ENCODE results near the gene USP25. TPM values are rescaled to one million over a fixed set of nuclear protein-coding genes. Genes with fewer than 3 reads are reported as not detected.
A peak's percentile ranks its signal among the peaks of the same experiment; 100 is the strongest.

USP25 gene
- total and polyA plus RNA-seq, 2 experiments from 2014 or later: 11.8 to 49.2 TPM

- no peaks in the 10 kb centered on the region for H3K27me3 ChIP-seq (ENCODE audit: insufficient read depth)
- H3K9me2 ChIP-seq (ENCODE audit: insufficient read depth): no peaks in the 10 kb centered on the region
- H3K4me3 Mint-ChIP-seq: no peak overlapping the region
- no peak overlapping the region for H3K27ac ChIP-seq (ENCODE audit: low read depth)
- H4K20me1 ChIP-seq (replicated peaks; ENCODE audit: insufficient read depth): peaks cover 13% of the 10 kb centered on the region; the same call in 1 of the 2 replicates
- no peak overlapping the region for H3K4me3 ChIP-seq
- ATAC-seq (no peak), DNase-seq (ENCODE audit: low spot score) (no peak)
- peaks cover 45% of the 10 kb centered on the region for H3K4me1 ChIP-seq (ENCODE audit: insufficient read depth)
- H2AFZ ChIP-seq: no peak overlapping the region
- H3K36me3 Mint-ChIP-seq (ENCODE audit: low read depth): peaks cover 27% of the 10 kb centered on the region
- no peak for TF ChIP-seq NANOG (IDR thresholded peaks at IDR 0.05; ENCODE audit: borderline replicate concordance)
- TF ChIP-seq ZNF331 (CRISPR knock-in tag; IDR thresholded peaks at IDR 0.05; ENCODE audit: low read depth): no peak
- no peak for TF ChIP-seq ZNF114 (CRISPR knock-in tag; IDR thresholded peaks at IDR 0.05)
- no peak for TF ChIP-seq REST (IDR thresholded peaks at IDR 0.05; ENCODE audit: unreplicated experiment)
- TF ChIP-seq ETS1 (IDR thresholded peaks at IDR 0.05): no peak
- no peak for TF ChIP-seq EZH2phosphoT487 (IDR thresholded peaks at IDR 0.05; ENCODE audit: unreplicated experiment)
- TF ChIP-seq CTCF (conservative IDR thresholded peaks at IDR 0.05; ENCODE audit: low read depth in 2 of 2): no peak
- TF ChIP-seq EZH2 (IDR thresholded peaks at IDR 0.05; ENCODE audit: low read depth, unreplicated experiment): no peak
- no peak for TF ChIP-seq ZNF462 (CRISPR knock-in tag; IDR thresholded peaks at IDR 0.05)
- TF ChIP-seq JUNB (IDR thresholded peaks at IDR 0.05; ENCODE audit: unreplicated experiment): no peak
- no peak for TF ChIP-seq POLR2AphosphoS5 (IDR thresholded peaks at IDR 0.05; ENCODE audit: low read depth)
- no peak for TF ChIP-seq STAT1 (IDR thresholded peaks at IDR 0.05; ENCODE audit: unreplicated experiment)
- no peak for TF ChIP-seq CREB1 (CRISPR knock-in tag; IDR thresholded peaks at IDR 0.05; ENCODE audit: low read depth)
- H3K27ac Mint-ChIP-seq: peak overlapping the region; percentile 5; the same call in 1 of the 2 replicates
- H3K79me2 ChIP-seq (replicated peaks; ENCODE audit: insufficient read depth): peaks cover 93% of the 10 kb centered on the region
- H3K4me2 ChIP-seq: peak overlapping the region; percentile 0
- H3K36me3 ChIP-seq (ENCODE audit: insufficient read depth): no peaks in the 10 kb centered on the region
- no peaks in the 10 kb centered on the region for H3F3A ChIP-seq (replicated peaks; ENCODE audit: low read depth)
- H3K9me3 Mint-ChIP-seq: peaks cover 17% of the 10 kb centered on the region
- peaks cover 1% of the 10 kb centered on the region for H3K27me3 Mint-ChIP-seq (ENCODE audit: insufficient read depth, low read depth, poor library complexity)
- H3K4me1 Mint-ChIP-seq: peaks cover 71% of the 10 kb centered on the region
Measured at GRCh38 chr21:15755125-15755524, 25.3 kb downstream of the USP25 start.

Data from GM23338 (cell line).